Activated T-cell treated with anti-CD3 and anti-CD28 coated beads for 24 hours (primary cell): ENCODE results near the gene DAGLA.

Source experiments
- DNase-seq: peaks from one replicate; pipeline ENCODE4 v3.0.0-alpha.2; 2020; ENCODE audit warnings: low read depth

Gene DAGLA

GRCh38 chr11:61747192-61747966 lies 67.2 kb downstream of the DAGLA start:
- DNase-seq = no peak

GRCh38 chr11:61747967-61748285 lies 67.7 kb downstream of the DAGLA start:
- no peak for DNase-seq

GRCh38 chr11:61749591-61750217 lies 69.5 kb downstream of the DAGLA start:
- DNase-seq = no peak

GRCh38 chr11:61750631-61751273 lies 70.6 kb downstream of the DAGLA start:
- no peak for DNase-seq

GRCh38 chr11:61751384-61751783 lies 71.2 kb downstream of the DAGLA start:
- no peak for DNase-seq

GRCh38 chr11:61752117-61752924 lies 72.1 kb downstream of the DAGLA start, which contains the start of gene MYRF:
TSS of gene MYRF (plus strand) at chr11:61752636. CDS start at chr11:61752745, 109 bp downstream.
- peak; percentile 44 for DNase-seq

GRCh38 chr11:61752925-61753521 lies 72.8 kb downstream of the DAGLA start:
- no peak for DNase-seq

GRCh38 chr11:61753672-61754071 lies 73.5 kb downstream of the DAGLA start:
- DNase-seq = no peak

GRCh38 chr11:61754534-61755482 lies 74.6 kb downstream of the DAGLA start:
- DNase-seq = no peak

GRCh38 chr11:61756147-61756451 lies 75.9 kb downstream of the DAGLA start:
- no peak for DNase-seq

GRCh38 chr11:61756452-61757212 lies 76.4 kb downstream of the DAGLA start:
- no peak for DNase-seq

- no peak for DNase-seq
Observed at GRCh38 chr11:61757213-61757862, 77.1 kb downstream of the DAGLA start.

- no peak for DNase-seq
Observed at GRCh38 chr11:61760946-61761345, 80.8 kb downstream of the DAGLA start.

- DNase-seq = no peak
Observed at GRCh38 chr11:61761440-61762222, 81.4 kb downstream of the DAGLA start.

GRCh38 chr11:61762223-61762615 lies 82.0 kb downstream of the DAGLA start:
- DNase-seq = no peak

- DNase-seq = no peak
Observed at GRCh38 chr11:61762798-61763197, 82.6 kb downstream of the DAGLA start.

GRCh38 chr11:61763930-61764605 lies 83.9 kb downstream of the DAGLA start:
- no peak for DNase-seq

- no peak for DNase-seq
Observed at GRCh38 chr11:61764606-61765260, 84.5 kb downstream of the DAGLA start.
